ENCODE data around the gene SAPCD2.

The SAPCD2 gene

GRCh38 chr9:137067860-137068538, 2.4 kb downstream of the SAPCD2 start:
- no peak overlapping the region for H3K4me3 ChIP-seq (ENCODE audit: low read depth, low read length)
- H3K9me3 ChIP-seq (ENCODE audit: control insufficient read depth, insufficient read depth, low read depth, low read length), result no peaks in the 10 kb centered on the region
- H3K4me1 ChIP-seq (ENCODE audit: control insufficient read depth, insufficient read depth, low read length), result peaks cover 10% of the 10 kb centered on the region; the same call in 1 of the 2 replicates
- ChIA-PET POLR2A (interaction anchor here (0.6 to 9.1 kb wide), 16 partner anchors 9 to 188 kb away, joined by 3 to 137 read pairs (median 4); partner anchors contain the start of genes ENTPD2, MAN1B1, NDOR1 and NPDC1), CTCF (interaction anchor here (0.6 to 11.3 kb wide), 36 partner anchors 9 to 946 kb away, joined by 3 to 237 read pairs (median 4); partner anchors contain the start of genes ABCA2, CYSRT1, ENTPD2 and MAN1B1)
- peaks cover 0 to 17% of the 10 kb centered on the region in 2 experiments; a peak in 1 of 3 replicates for H3K36me3 ChIP-seq (ENCODE audit: control insufficient read depth in 2 of 2, insufficient read depth in 1 of 2, low read length in 2 of 2)
- H3K27ac ChIP-seq (ENCODE audit: extremely low read depth, low read depth, low read length), result no peak overlapping the region
- TF ChIP-seq INSM2 (tag by site-specific recombination; IDR thresholded peaks at IDR 0.05) (no peak), ZNF280D (tag by site-specific recombination; IDR thresholded peaks at IDR 0.05) (no peak), ZNF645 (tag by site-specific recombination; IDR thresholded peaks at IDR 0.05) (no peak), ZNF521 (tag by site-specific recombination; IDR thresholded peaks at IDR 0.05) (no peak), ZNF548 (tag by site-specific recombination; IDR thresholded peaks at IDR 0.05) (no peak), KLF9 (tag by site-specific recombination; IDR thresholded peaks at IDR 0.05; ENCODE audit: low read depth) (peak; percentile 55; the same call in 1 of the 2 replicates), CTCF (tag by site-specific recombination; IDR thresholded peaks at IDR 0.05) (peak; percentile 62), TCF7L2 (IDR thresholded peaks at IDR 0.05; ENCODE audit: borderline replicate concordance, low read depth, low read length) (no peak), ZNF341 (tag by site-specific recombination; IDR thresholded peaks at IDR 0.05; ENCODE audit: low read depth) (peak; percentile 98), ZBTB17 (tag by site-specific recombination; IDR thresholded peaks at IDR 0.05) (peak; percentile 65), GLI2 (tag by site-specific recombination; IDR thresholded peaks at IDR 0.05; ENCODE audit: borderline replicate concordance, low read depth) (no peak), ZNF362 (tag by site-specific recombination; IDR thresholded peaks at IDR 0.05) (no peak), ZBTB10 (tag by site-specific recombination; IDR thresholded peaks at IDR 0.05) (no peak; the same call in 1 of the 2 replicates), ZSCAN30 (tag by site-specific recombination; IDR thresholded peaks at IDR 0.05) (no peak), ZNF629 (tag by site-specific recombination; IDR thresholded peaks at IDR 0.05) (no peak), ZNF639 (tag by site-specific recombination; IDR thresholded peaks at IDR 0.05) (no peak), ZBTB8A (tag by site-specific recombination; IDR thresholded peaks at IDR 0.05) (peak; percentile 25; the same call in 1 of the 2 replicates), HIC1 (tag by site-specific recombination; IDR thresholded peaks at IDR 0.05) (peak; percentile 61; the same call in 1 of the 2 replicates)
